GM19395 (cell line): ENCODE results near the gene CPNE7.

Source experiments
- ATAC-seq: cut with Tn5 transposase; IDR thresholded peaks from one replicate; pipeline ENCODE4 v1.9.1; 2021; ENCODE audit warnings: mild to moderate bottlenecking, moderate library complexity; ENCODE audit not compliant: unreplicated experiment

CPNE7 gene

GRCh38 chr16:89575247-89576152 lies at the start of gene CPNE7:
CPNE7 (plus strand) TSS chr16:89575758; CDS start chr16:89575898, 140 bp downstream.
- ATAC-seq, result no peak

- no peak for ATAC-seq
Measured at GRCh38 chr16:89529097-89529496, 46.5 kb upstream of the CPNE7 start.

- ATAC-seq, result no peak
Measured at GRCh38 chr16:89530401-89531381, 44.9 kb upstream of the CPNE7 start.

- no peak for ATAC-seq
Measured at GRCh38 chr16:89531821-89532526, 43.6 kb upstream of the CPNE7 start.

- no peak for ATAC-seq
Measured at GRCh38 chr16:89534252-89534756, 41.3 kb upstream of the CPNE7 start.

- ATAC-seq, result no peak
Measured at GRCh38 chr16:89536371-89536770, 39.2 kb upstream of the CPNE7 start.

- no peak for ATAC-seq
Measured at GRCh38 chr16:89536886-89537548, 38.5 kb upstream of the CPNE7 start.

- no peak for ATAC-seq
Measured at GRCh38 chr16:89537549-89537925, 38.0 kb upstream of the CPNE7 start.

- ATAC-seq, result no peak
Measured at GRCh38 chr16:89538286-89538685, 37.3 kb upstream of the CPNE7 start.

- no peak for ATAC-seq
Measured at GRCh38 chr16:89540557-89540956, 35.0 kb upstream of the CPNE7 start.

- ATAC-seq, result no peak
Measured at GRCh38 chr16:89541792-89542191, 33.8 kb upstream of the CPNE7 start.

GRCh38 chr16:89544113-89544512 lies 31.4 kb upstream of the CPNE7 start:
- no peak for ATAC-seq

- ATAC-seq, result no peak
Measured at GRCh38 chr16:89544713-89545043, 30.9 kb upstream of the CPNE7 start.

GRCh38 chr16:89545044-89545830 lies 30.3 kb upstream of the CPNE7 start:
- ATAC-seq, result no peak

GRCh38 chr16:89545831-89546574 lies 29.6 kb upstream of the CPNE7 start:
- no peak for ATAC-seq

GRCh38 chr16:89546781-89547180 lies 28.8 kb upstream of the CPNE7 start:
- no peak for ATAC-seq

- no peak for ATAC-seq
Measured at GRCh38 chr16:89547291-89547690, 28.3 kb upstream of the CPNE7 start.

GRCh38 chr16:89547860-89548259 lies 27.7 kb upstream of the CPNE7 start:
- no peak for ATAC-seq
